ENCODE data around the gene STX1A.

Gene STX1A

GRCh38 chr7:73734619-73735527 is 15.4 kb upstream of the STX1A start (continued):
- TF ChIP-seq, protein P1, sequence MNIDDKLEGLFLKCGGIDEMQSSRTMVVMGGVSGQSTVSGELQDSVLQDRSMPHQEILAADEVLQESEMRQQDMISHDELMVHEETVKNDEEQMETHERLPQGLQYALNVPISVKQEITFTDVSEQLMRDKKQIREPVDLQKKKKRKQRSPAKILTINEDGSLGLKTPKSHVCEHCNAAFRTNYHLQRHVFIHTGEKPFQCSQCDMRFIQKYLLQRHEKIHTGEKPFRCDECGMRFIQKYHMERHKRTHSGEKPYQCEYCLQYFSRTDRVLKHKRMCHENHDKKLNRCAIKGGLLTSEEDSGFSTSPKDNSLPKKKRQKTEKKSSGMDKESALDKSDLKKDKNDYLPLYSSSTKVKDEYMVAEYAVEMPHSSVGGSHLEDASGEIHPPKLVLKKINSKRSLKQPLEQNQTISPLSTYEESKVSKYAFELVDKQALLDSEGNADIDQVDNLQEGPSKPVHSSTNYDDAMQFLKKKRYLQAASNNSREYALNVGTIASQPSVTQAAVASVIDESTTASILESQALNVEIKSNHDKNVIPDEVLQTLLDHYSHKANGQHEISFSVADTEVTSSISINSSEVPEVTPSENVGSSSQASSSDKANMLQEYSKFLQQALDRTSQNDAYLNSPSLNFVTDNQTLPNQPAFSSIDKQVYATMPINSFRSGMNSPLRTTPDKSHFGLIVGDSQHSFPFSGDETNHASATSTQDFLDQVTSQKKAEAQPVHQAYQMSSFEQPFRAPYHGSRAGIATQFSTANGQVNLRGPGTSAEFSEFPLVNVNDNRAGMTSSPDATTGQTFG (tag by site-specific recombination; IDR thresholded peaks at IDR 0.05; ENCODE audit: borderline replicate concordance): no peak
- TF ChIP-seq ZNF558 (tag by site-specific recombination; IDR thresholded peaks at IDR 0.05) (peak; percentile 51; the same call in 1 of the 2 replicates), ZNF324 (tag by site-specific recombination; IDR thresholded peaks at IDR 0.05) (0 out of 2 replicates have a peak, but pooled peaks have one; percentile 50)

DNA sequence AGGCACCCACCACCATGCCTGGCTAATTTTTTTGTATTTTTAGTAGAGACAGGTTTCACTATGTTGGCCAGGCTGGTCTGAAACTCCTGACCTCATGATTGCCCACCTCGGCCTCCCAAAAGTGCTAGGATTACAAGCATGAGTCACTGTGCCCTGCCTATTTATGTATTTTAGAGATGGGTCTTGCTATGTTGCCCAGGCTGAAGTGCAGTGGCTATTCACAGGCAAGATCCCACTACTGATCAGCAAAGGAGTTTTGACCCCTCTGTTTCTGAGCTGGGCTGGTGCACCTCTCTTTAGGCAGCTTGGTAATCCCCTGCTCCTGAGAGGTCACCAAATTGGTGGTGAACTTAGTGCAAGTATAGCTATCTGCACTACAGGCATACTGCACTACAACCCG is 12.9 kb upstream of the STX1A start:
- Histone ChIP-seq H3K4me3 (ENCODE audit: low read depth, low read length) (no peak overlapping the region), H3K36me3 (ENCODE audit: control insufficient read depth in 2 of 2, insufficient read depth in 1 of 2, low read length in 2 of 2) (peaks cover 0 to 17% of the 10 kb centered on the region in 2 experiments; a peak in 2 of 3 replicates), H3K4me1 (ENCODE audit: control insufficient read depth, insufficient read depth, low read length) (no peaks in the 10 kb centered on the region), H3K9me3 (ENCODE audit: control insufficient read depth, insufficient read depth, low read depth, low read length) (no peaks in the 10 kb centered on the region), H3K27ac (ENCODE audit: extremely low read depth, low read depth, low read length) (no peak overlapping the region)
- ChIA-PET CTCF (interaction anchor here (0.6 to 4.3 kb wide), 4 partner anchors 65 to 125 kb away, joined by 3 to 59 read pairs (median 10); partner anchors contain the start of gene VPS37D), POLR2A (interaction anchor here (0.5 to 0.7 kb wide), 3 partner anchors 22 to 578 kb away, joined by 3 to 6 read pairs (median 4); no protein-coding TSS in a partner anchor)
- TF ChIP-seq ZNF596 (tag by site-specific recombination; IDR thresholded peaks at IDR 0.05) (no peak), ZNF121 (tag by site-specific recombination; IDR thresholded peaks at IDR 0.05) (peak; percentile 70)

DNA sequence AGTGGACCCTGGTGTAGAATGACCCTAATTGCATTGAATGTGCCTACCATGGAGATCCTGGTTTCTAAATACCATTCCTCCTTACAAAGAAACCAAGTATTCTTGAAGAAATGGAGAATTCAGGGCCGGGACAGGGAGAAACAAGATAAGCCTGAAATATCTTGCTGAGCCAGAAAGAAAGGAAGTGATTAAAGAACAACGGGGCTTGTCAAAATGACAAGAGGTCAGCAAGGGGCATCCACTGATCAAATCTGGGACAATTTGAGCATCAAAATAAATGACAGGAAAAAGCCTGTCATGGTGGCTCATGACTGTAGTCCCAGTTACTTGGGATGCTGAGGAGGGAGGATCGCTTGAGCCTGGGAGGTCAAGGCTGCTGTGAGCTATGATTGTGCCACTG is 11.0 kb upstream of the STX1A start:
- TF ChIP-seq ZNF366 (tag by site-specific recombination; conservative IDR thresholded peaks at IDR 0.05): no peak
- TF ChIP-seq ZNF155 (tag by site-specific recombination; IDR thresholded peaks at IDR 0.05): no peak
- TF ChIP-seq ZNF843 (tag by site-specific recombination; IDR thresholded peaks at IDR 0.05): no peak
- TF ChIP-seq ZNF302 (tag by site-specific recombination; IDR thresholded peaks at IDR 0.05; ENCODE audit: low read depth): no peak
- no peak for TF ChIP-seq ZNF324 (tag by site-specific recombination; IDR thresholded peaks at IDR 0.05)
- TF ChIP-seq ZNF664 (tag by site-specific recombination; IDR thresholded peaks at IDR 0.05): no peak
- no peak overlapping the region for H3K27ac ChIP-seq (ENCODE audit: extremely low read depth, low read depth, low read length)
- POLR2A ChIA-PET: interaction anchor here (0.6 to 0.8 kb wide), 2 partner anchors 55 to 298 kb away, joined by 3 read pairs; no protein-coding TSS in a partner anchor
- CTCF ChIA-PET: interaction anchor here (0.6 to 1.3 kb wide), 3 partner anchors 10 to 124 kb away, joined by 3 to 11 read pairs (median 6); no protein-coding TSS in a partner anchor
- H3K9me3 ChIP-seq (ENCODE audit: control insufficient read depth, insufficient read depth, low read depth, low read length): no peaks in the 10 kb centered on the region
- H3K4me1 ChIP-seq (ENCODE audit: control insufficient read depth, insufficient read depth, low read length): no peaks in the 10 kb centered on the region
- H3K36me3 ChIP-seq (ENCODE audit: control insufficient read depth in 2 of 2, insufficient read depth in 1 of 2, low read length in 2 of 2): peaks cover 0 to under 1% of the 10 kb centered on the region in 2 experiments; a peak in 1 of 3 replicates
- no peak overlapping the region for H3K4me3 ChIP-seq (ENCODE audit: low read depth, low read length)

DNA sequence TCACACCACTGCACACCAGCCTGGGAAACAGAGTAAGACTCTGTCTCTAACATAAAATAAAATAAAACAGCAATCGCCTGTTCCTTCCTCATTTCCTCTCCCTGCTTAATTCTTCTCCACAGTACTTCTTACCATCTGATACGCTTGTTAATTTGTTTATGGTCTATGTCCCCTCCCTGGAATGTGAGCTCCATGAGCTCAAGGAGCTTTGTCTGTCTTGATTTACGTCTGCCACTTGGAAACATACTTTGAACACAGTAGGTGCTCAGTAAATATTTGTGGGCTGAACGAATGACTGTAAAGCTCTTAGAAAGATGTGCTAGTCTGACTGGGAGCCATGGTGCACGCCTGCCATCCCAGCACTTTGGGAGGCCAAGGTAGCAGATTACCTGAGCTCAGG is 9.1 kb upstream of the STX1A start:
- CTCF ChIA-PET: interaction anchor here (0.6 to 1.6 kb wide), 5 partner anchors 83 to 126 kb away, joined by 3 to 15 read pairs (median 3); no protein-coding TSS in a partner anchor
- Histone ChIP-seq H3K36me3 (ENCODE audit: control insufficient read depth in 2 of 2, insufficient read depth in 1 of 2, low read length in 2 of 2) (no peaks in the 10 kb centered on the region), H3K4me3 (ENCODE audit: low read depth, low read length) (no peak overlapping the region), H3K9me3 (ENCODE audit: control insufficient read depth, insufficient read depth, low read depth, low read length) (no peaks in the 10 kb centered on the region), H3K27ac (ENCODE audit: extremely low read depth, low read depth, low read length) (no peak overlapping the region), H3K4me1 (ENCODE audit: control insufficient read depth, insufficient read depth, low read length) (no peaks in the 10 kb centered on the region)
- POLR2A ChIA-PET: interaction anchor here (0.7 to 1.3 kb wide), 3 partner anchors 10 to 121 kb away, joined by 3 to 4 read pairs (median 4); partner anchors contain the start of gene ABHD11
- TF ChIP-seq ZBTB6 (tag by site-specific recombination; IDR thresholded peaks at IDR 0.05) (0 out of 2 replicates have a peak, but pooled peaks have one; percentile 13), ZNF10 (tag by site-specific recombination; IDR thresholded peaks at IDR 0.05) (no peak), ZIC2 (tag by site-specific recombination; IDR thresholded peaks at IDR 0.05) (peak; percentile 41)

All from HEK293 (cell line).